Inflammatory macrophage (primary cell): Measurements from ENCODE around the gene PET100.

ENCODE experiments used
- DNase-seq, 2 donors: peaks; one replicate each; pipeline ENCODE4 v3.0.0-alpha.2; 2020 to 2022

PET100 gene

DNA sequence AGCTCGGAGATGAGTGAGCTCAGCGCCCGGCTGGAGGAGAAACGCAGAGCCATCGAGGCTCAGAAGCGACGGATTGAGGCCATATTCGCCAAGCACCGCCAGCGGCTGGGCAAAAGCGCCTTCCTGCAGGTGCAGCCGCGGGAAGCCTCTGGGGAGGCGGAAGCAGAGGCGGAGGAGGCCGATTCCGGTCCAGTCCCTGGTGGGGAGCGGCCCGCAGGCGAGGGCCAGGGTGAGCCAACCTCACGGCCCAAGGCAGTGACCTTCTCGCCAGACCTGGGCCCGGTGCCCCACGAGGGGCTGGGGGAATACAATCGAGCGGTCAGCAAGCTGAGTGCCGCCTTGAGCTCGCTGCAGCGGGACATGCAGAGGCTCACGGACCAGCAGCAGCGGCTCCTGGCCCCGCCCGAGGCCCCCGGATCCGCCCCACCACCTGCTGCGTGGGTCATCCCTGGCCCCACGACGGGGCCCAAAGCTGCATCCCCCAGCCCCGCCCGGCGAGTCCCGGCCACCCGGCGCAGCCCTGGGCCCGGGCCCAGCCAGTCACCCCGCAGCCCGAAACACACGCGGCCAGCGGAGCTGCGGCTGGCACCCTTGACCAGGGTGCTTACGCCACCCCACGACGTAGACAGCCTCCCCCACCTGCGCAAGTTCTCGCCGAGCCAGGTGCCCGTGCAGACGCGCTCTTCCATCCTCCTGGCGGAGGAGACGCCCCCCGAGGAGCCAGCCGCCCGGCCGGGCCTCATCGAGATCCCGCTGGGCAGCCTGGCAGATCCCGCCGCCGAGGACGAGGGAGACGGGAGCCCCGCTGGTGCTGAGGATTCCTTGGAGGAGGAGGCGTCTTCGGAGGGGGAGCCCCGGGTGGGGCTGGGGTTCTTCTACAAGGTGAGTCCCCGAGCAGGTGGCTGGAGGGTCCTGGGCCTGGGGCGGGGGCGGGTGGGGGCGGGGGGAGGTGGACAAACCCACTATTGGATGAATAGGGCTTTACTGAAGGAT, 17.0 kb upstream of the PET100 start:
- DNase-seq, result no peak

DNA sequence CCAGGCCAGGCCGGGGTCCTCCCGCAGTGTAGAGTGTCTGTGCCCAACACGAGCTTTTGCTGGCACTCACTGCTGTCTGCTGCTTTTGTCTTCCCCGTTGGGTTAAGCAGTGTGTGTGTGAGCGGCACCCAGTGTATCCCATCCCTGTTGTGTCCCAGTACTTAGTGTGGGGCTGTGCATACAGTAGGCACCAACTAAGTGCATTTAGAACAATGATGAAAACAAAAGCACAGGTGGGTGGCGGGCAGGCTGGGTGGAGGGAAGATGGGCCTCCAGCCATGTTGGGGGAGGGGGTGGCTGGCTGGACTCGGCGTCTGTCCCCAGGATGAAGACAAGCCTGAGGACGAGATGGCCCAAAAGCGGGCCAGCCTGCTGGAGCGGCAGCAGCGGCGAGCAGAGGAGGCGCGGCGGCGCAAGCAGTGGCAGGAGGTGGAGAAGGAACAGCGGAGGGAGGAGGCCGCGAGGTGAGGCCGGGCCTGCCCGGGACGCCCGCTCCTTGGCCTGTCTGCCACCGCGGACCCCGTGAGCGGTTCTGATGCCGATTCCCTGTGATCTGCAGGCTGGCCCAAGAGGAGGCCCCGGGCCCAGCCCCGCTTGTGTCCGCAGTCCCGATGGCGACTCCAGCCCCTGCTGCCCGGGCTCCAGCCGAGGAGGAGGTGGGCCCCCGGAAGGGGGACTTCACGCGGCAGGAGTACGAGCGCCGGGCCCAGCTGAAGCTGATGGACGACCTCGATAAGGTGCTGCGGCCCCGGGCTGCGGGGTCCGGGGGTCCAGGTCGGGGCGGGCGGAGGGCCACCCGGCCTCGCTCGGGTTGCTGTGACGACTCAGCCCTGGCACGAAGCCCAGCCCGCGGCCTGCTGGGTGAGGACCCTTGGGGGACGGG, 14.5 kb upstream of the PET100 start:
- no peak for DNase-seq

DNA sequence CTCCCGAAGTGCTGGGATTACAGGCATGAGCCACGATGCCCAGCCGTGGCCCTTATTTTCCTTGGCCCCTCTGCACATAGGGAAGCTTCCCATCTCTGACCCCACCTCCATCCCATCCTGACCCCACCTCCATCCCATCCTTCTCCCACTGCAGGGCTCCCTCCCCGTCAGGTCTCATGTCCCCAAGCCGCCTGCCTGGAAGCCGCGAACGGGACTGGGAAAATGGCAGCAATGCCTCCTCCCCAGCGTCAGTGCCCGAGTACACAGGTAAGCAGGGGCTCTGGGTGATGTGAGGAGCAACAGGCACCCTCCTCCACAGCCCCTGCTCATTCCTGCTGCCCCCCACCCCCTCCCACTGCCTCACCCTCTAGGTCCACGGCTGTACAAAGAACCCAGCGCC, 12.4 kb upstream of the PET100 start:
- no peak for DNase-seq

DNA sequence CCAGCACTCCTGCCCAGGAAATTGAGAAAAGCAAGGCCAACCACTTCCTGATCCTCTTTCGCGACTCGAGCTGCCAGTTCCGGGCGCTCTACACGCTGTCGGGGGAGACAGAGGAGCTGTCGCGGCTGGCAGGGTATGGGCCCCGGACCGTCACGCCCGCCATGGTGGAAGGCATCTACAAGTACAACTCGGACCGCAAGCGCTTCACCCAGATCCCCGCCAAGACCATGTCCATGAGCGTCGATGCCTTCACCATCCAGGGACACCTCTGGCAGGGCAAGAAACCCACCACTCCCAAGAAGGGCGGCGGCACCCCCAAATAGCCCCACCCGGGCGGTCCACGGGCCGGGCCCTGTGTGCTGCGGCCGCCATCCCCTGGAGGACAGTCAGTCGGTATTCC, 11.9 kb upstream of the PET100 start:
- DNase-seq, result peak in 1 of 2 donors; percentile 37

DNA sequence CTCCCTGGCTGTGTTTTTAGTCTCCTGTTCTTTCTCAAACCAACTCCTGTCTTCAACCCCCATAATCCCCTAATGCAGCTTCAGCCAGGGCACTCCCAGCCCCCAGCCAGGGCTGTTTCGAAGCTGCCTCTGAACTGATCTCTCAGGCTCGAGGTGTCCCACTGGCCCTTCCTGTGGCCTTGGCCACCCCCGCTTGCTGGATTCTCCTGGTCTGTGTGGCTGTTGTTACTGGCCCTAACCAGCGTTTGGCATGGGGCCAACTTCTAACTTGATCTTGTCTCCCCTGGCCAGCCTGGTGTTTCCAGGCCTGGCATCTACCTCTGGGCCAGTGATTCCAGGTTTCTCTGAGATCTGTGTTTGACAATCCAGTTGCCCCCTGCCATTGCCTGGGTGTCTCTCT, 11.2 kb upstream of the PET100 start:
- no peak for DNase-seq

DNA sequence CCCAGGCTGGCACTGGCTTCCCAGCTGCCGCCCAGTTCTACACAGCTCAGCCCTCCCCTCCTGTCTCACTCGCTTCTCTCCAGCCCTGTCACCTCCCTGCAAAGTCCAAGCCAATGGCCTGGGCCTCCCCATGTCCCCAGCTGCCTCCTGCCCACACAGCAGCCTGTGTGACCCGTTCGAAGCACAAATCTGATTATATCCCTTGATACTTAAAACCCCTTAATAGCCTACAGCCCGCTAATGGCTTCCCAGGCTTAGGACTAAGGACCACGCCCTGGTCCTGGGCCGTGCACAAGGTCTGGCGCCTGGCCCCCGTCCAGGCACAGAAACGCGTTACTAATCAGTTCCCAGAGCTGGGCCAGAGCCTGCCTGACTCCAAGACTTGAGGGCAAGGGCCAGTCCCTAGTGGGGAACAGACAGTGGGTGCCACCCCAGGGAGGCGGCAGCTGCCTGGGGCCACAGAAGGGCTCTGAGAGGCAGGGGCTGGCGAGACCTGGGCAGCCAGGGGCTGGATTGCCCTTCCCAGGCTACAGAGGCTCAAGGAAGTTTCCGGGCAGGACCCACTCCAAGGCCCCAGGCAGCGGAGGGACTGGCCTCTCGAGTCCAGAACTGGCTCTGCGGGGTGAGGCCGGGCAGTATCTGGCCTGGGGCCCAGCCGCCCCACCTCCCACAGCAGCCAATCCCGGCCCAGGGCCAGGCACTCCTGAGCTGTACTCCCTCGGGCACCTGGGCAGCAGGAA, 10.7 kb upstream of the PET100 start:
- DNase-seq, result no peak

DNA sequence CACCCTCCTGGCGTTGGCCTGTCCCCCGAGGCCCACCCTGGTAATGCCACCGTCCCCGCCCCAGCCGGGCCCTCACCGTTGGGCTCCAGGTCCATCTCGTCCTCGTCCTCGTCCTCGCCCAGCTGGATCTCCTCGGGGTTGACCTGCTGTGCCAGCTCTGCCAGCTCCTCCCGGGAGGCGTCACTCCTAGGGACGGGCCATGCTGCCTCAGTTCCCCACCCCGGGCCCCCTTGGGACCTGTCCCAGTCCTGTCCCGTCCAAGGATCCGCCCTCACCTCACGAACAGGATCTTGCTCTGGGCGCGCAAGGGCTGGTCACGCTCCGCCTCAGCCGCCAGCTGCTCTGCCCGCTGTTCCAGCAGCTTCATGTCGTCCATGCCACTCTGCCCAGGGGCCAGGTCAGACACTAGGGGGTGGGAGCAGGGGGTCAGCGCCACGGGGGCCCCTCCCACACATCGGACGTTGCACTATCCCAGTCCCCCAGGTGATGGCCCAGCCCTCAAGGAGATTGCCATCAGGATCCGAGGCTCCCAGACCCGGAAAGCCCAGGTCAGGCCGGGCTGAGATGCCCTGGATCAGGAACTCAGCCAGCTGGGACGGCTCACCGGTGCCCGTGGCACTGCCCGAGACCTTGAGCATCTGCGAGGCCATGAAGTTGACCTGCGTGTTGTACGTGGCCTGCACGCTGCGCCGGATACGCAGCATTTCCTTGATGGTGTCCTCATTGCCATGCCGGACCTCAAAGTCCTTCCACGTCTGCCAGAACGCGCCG, 9.7 kb upstream of the PET100 start:
- DNase-seq, result no peak

DNA sequence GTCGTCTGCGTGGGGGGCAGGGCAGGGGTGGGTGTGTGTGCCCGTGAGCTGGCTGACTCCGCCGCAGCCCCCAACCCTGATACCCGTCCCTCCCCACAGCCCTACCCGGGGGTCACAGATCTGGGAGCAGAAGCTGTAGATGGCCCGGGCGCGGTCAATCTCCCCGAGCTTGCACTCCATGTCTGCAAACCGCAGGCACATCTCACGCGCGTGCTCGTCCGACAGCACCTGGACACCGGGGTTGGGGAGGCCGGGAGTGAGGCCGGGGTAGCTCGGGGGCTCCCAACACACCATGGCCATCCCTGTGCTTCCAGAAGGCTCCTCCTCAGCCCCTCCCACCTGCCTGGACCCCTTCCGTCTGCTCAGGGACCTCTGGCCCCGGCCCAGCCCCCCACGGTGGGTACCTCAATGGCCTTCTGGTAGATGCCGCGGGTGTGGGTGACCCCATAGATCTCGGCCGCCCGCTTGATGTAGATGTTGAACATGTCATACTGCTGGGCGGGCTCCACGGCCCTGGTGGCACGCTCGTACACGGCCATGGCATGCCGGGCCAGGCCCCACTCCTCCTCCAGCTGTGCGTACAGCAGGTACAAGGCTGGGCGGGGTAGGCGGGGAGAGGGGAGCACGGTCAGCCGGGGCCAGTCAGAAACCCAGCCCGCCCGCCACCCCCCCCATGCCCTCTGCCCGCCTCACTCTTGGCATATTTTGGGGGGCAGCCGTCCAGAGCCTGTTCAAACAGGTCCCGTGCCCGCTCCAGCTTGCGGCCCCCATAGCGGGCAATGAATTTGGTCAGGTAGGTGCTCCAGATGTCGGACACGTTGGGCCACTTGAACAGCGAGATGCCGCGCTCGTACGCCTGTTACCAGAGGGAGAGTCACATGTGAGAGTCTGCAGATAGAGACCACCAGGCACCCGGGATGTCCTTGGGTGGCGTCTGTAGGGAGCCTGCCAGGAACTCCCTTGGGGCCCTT, 8.9 kb upstream of the PET100 start:
- DNase-seq, result no peak

DNA sequence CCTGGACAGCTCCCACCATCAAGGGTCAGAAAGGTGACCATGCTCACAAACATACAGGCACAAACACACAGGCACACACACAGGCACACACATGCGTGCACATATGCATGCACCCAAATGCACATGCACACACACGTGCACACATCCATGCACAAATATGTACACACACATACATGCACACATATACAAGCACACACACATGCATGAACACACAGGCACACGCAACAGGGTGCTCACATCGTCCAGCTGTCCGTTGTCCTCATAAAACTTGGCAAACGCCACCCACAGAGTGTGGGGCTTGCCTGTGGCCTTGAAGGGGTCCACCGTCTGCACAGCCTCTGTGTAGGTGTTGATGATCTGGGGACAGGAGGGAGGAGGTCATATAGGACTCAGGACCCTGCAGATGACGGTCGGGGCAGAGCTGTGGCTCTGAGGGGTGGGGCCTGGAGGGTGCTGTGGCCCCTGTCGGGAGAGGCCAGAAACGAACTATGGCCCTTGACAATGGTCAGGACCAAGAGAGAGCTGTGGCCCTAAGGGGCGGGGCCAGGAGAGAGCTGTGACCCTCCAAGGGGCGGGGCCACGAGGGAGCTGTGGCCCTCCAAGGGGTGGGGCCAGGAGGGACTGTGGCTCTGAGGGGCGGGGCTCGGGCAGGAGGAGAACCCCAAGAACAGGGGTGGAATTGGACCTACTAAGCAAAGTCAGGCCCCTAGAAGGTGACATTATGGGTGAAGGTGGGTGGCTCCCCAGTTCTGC, 6.5 kb upstream of the PET100 start:
- DNase-seq, result no peak

DNA sequence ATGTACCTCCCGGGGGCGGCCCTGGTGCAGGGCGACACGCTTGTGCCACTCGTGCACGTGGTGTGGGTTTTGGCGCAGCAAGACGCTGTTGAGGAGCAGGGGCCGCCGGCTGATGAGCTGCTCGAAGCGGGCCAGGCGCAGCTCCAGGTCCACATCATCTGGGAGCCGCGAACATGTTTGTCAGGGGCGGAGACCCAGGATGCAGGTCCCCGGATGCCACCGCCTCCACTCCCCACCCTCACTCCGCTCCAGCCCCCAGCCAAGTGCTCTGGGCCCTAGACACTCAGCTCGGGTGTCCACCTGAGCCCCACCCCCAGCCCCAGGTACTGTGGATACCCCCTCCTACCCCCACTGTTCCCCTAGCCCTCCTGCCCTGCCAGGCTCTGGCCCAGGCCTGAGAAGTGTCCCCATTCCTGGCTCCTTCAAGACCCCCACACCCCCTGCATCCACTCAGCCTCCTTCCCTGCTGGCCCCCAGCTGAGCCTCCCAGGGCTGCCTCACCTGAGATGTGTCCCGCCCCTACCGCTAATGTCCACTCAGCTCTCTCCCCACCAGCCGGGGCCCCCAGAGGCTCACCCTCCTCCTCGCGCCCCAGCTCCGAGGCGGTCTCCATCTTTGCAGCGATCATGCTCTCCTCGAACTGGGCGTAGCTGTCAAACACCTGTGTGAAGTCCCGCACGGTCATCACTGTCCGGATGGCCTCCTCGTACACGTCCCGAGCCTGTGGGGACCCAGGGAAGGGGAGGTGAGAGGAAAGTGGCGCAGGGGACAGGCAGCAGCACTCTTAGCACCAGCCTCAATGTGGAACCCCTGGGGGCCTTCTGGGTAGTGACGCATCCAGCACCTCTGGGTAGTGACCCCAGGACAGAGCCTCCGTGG, 5.6 kb upstream of the PET100 start:
- DNase-seq, result no peak

DNA sequence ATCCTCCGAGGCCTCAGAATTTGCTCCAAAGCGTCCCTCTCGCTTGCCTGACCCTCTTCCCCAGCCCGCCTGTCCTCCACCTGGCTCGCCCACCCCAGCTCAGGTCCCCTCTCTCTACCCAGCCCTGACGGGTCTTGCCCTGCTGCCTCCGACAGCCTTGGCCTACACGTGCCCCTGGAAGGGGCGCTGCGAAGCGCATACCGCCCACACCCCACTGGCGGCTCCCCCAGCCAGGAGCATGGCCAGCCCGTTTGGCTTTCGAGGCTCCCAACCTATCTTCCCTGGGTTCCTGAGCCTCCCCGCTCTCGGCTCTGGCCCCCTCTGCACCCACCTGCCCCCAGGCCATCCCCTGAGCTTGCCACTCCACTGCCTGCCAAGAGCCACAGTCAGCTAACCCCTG, 4.8 kb upstream of the PET100 start:
- no peak for DNase-seq

DNA sequence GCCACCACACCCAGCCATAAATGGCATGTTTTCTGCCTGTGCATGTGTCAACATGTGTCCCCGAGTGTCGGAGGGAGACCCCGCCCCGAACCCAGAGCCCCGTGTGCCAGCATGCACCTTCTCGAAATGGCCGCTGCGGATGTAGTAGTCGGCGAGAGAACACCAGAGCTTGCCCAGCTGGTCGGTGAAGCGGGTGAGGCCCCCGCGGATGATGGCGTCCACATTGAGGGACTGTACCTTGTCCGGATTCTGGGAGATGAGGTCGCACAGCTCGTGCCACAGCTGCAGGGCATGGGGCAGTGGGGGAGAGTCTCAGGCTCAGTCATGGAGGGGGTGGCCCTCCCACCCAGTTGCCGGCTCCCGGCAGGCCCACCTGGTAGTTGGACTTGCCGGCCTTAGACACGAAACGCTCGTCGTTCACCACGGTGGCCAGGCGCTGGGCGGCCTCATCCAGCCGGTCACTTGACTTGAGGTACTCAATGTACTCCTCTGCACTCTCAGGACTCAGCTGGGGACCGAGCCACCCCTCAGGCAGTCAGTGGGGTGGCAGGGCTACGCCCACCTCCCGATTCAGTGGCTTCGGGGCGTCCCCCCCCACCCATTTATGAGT, 3.7 kb upstream of the PET100 start:
- no peak for DNase-seq

DNA sequence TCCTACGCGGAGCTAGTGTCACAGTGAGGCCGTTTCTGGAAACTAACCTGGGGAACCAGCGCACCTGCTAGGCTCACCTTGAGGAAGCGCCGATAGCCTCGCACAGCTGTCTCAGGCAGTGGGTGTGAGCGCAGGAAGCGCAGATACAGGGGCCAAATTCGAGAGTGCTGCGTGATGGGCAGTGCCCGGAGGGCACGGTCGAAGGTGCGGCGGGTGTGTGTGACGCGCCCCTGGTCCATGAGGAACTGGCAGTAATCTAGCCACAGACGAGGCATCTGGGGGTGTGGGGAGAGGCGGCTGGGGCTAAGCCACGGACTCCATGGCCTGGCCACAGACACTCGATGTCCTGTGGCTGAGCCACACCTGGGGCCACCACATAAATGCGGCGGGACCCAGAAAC, 2.4 kb upstream of the PET100 start:
- no peak for DNase-seq

DNA sequence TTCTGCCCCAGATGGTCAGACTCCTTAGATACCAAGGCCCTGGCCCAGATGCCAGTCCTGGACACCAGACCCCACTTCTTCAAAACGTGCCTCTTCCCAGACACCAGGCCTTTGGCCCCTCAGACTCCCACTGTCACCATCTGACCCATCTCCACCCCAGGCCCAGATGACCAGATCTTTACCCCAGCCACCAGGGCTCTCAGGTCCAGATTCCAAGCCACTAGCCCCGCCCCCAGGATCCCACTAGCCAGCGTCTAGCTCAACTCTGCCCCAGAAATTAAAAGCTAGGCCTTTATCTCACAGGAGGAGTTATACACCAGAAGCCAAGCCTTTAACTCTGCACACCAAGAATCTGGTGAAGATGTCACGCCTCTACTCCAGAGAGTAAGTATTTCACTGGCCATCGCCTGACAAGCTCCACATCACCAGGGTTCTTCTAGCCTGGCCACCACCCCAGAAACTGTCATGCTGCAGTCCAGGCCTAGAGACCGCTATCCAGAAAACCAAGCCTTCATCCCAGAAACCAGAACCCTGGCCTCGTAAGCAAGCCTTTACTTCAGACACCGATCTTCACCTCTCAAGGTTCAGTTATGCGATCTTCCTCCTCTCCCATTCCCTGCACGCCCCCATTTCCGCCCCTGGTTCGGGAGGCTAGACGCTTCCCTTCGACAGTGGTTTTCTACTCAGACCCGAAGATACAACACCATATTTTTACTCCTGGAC, 843 bp upstream of the PET100 start:
- DNase-seq, result no peak

DNA sequence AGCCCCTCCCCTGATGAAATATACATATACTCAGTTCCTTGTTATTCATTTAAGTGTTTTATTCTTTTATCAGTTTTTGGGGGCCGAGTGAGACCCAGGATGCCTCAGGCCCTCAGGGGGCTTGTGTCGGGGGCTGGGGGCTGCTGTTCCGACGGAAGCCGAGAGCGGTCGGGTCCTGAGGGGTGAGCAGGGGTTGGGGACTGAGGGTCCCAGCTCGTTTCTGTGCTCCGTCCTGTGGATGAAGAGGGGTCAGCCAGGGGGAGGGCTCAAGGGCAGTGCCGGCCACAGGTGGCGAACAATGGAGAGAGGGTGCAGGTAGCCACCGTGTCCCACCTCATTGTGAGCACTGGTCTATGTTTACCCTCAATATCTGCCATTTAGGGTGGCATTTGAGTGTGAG, 2.0 kb downstream of the PET100 start:
- no peak for DNase-seq

DNA sequence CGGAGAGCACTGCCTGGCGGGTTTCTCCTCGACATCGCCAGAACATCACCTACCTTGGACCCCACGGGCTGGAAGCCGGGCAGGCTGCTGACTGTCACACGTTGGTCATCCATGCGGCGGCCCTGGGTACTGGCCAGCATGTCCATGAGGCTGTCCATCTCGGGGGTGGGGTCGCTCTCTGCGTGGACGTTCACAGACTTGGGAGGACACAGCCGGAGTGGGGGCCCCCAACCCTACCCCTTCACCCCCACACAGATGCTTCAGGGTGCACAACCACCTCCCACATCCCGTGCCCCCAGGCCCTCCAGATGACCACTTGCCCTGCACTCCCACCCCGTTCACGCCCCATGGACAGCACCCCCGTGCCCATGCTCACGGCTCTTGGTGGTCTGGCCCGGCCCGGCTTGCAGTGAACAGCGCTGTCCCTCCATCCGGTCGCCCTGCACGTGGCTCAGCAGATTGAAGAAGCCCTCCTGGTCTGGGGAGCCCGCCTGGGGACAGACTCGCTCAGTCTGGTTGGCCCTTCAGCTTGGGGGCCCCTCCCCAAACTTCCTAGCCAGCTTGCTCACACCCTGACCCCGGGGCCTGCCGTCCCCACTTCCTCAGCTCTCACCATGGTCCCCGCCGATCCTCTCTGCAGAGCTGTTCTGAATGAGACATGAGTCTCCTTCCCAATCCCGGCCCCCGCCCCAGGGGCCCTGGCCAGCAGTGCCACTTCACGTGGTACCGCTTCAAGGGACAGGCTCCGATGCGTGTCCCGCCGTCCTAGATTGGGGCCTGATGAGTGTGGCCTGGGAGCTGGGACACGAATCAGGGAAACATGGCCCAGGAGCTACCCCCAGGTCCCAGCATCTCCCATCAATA, 3.0 kb downstream of the PET100 start:
- no peak for DNase-seq

DNA sequence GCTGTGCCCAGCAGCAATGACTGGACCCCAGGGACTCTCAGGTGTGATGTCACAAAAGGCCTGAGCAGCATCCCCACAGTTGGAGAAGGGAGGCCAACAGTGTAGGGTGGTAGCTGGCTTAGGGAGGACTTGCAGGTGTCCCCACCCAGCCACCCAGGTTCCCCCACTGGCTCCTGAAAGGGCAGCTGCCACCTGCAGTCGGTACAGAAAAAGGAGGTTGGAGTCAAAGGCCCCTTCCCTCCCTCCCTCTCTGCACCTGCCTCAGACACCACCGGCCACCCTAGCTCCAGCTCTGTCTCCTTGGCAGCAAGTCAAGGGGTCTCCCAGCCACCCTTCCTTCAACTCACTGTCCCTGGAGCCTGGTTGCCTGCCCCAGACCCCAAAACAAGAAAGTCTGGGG, 4.1 kb downstream of the PET100 start, which contains the start of gene PCP2:
Gene PCP2 (minus strand): TSS at position 22 of the 400 bp plus-strand sequence. CDS start 262 bp downstream, outside the sequence.
- DNase-seq, result no peak
